D721Med (cell line): ENCODE measurements around the gene FBXW12.

ENCODE experiments used
- DNase-seq: peaks from one replicate; pipeline ENCODE4 v3.0.0; 2011; ENCODE audit warnings: low spot score; ENCODE audit not compliant: insufficient read length
- FAIRE-seq: peaks from 2 replicates; lab custom pipeline; 2011; peaks lifted over from hg19 to GRCh38; lab: Jason Lieb, UNC
- CTCF ChIP-seq: IDR thresholded peaks from 2 replicates; pipeline ENCODE4 v1.5.1; 2012; ENCODE audit warnings: mild to moderate bottlenecking, control low read depth; ENCODE audit not compliant: insufficient read depth; ENCODE audit errors: missing control alignments

The FBXW12 gene

GRCh38 chr3:48419149-48419548, 47.1 kb downstream of the FBXW12 start:
- FAIRE-seq (no peak), DNase-seq (no peak)
- no peak for TF ChIP-seq CTCF

- no peak for DNase-seq
- TF ChIP-seq CTCF: no peak
- no peak for FAIRE-seq
These were observed 47.6 kb downstream of the FBXW12 start for GRCh38 chr3:48419597-48419996.

GRCh38 chr3:48420561-48420960, 48.5 kb downstream of the FBXW12 start:
- TF ChIP-seq CTCF: no peak
- DNase-seq (no peak), FAIRE-seq (no peak)

- no peak for TF ChIP-seq CTCF
- DNase-seq (no peak), FAIRE-seq (no peak)
These were observed 50.3 kb downstream of the FBXW12 start for GRCh38 chr3:48422272-48422671.

GRCh38 chr3:48422681-48423080, 50.7 kb downstream of the FBXW12 start:
- FAIRE-seq (no peak), DNase-seq (no peak)
- TF ChIP-seq CTCF: no peak

GRCh38 chr3:48423241-48423882, 51.3 kb downstream of the FBXW12 start:
- FAIRE-seq (no peak), DNase-seq (no peak)
- no peak for TF ChIP-seq CTCF

- DNase-seq (no peak), FAIRE-seq (no peak)
- TF ChIP-seq CTCF: no peak
These were observed 52.1 kb downstream of the FBXW12 start for GRCh38 chr3:48423883-48424695.
